Mucosa of descending colon (tissue), 3 donors: Measurements from ENCODE around the gene ABCA2. TPM values are rescaled to one million over a fixed set of nuclear protein-coding genes. Genes with fewer than 3 reads are reported as not detected.
"Not testable (repeated sequence)": the region's sequence is repeated elsewhere in the genome, so short reads cannot be mapped to it uniquely, and the experiment has no call there.

Experiments used
- ATAC-seq: fragments of 200-7000 bp; cut with Tn5 transposase; one replicate; pipeline ENCODE4 v1.9.1; 2020; ENCODE audit warnings: mild to moderate bottlenecking, moderate library complexity
- DNase-seq, 3 donors: peaks; one replicate each; pipeline ENCODE4 v3.0.0-alpha.2; 2020
- H3K36me3 ChIP-seq: fragments of 200-600 bp; one replicate; pipeline ENCODE4 v1.8.0; 2021; ENCODE audit warnings: low read depth, mild to moderate bottlenecking
- H3K4me1 ChIP-seq: fragments of 200-600 bp; one replicate; pipeline ENCODE4 v1.8.0; 2021; ENCODE audit warnings: low read depth, mild to moderate bottlenecking
- H3K4me3 ChIP-seq: fragments of 200-600 bp; one replicate; pipeline ENCODE4 v1.8.0; 2021; ENCODE audit warnings: mild to moderate bottlenecking
- H3K9me3 ChIP-seq: fragments of 200-600 bp; one replicate; pipeline ENCODE4 v1.8.0; 2021; ENCODE audit warnings: mild to moderate bottlenecking
- CTCF ChIP-seq: fragments of 200-600 bp; IDR thresholded peaks from one replicate; pipeline ENCODE4 v1.8.0; 2022; ENCODE audit warnings: antibody characterized with exemption, mild to moderate bottlenecking
- intact Hi-C, 2 donors: fragments of 100-400 bp; cut with DNase I in 1 of 2; cut with micrococcal nuclease in 1 of 2; formaldehyde crosslinking; loops; one replicate each; pipeline versions ENCODE4 v1.11.0 to v1.11.1; 2022; cut with DNase I, micrococcal nuclease
- total RNA-seq, 3 donors: library from RNA; stranded (reverse); fragmentation: NEBNext Ultra II Directional in 2 of 3; extraction: Animal tissue kit (Norgen Biotek cat#: 25700) in 2 of 3; gene quantifications; one replicate each; pipeline versions ENCODE4 v1.2.1 to v1.2.4, GENCODE V29; 2021 to 2023
- donor health status: DM: no; HTN: no; CAD: no; lungs with moderate emphysema.
- donor health status: DM: no; HTN: no; CAD: no.
- donor health status: DM: no; HTN: yes; CAD: no.

The ABCA2 gene
- total RNA-seq, 3 donors from 2014 or later: 20.1 to 77.2 (median 48.0) TPM

GRCh38 chr9:137035507-137035834 is 7.4 kb upstream of the ABCA2 start:
- Histone ChIP-seq H3K4me1 (peaks cover 20% of the 10 kb centered on the region), H3K9me3 (no peaks in the 10 kb centered on the region), H3K36me3 (no peaks in the 10 kb centered on the region), H3K4me3 (no peak overlapping the region)
- intact Hi-C loops: no loop called here
- ATAC-seq (no peak), DNase-seq (no peak)
- TF ChIP-seq CTCF: no peak

- Histone ChIP-seq H3K36me3 (no peaks in the 10 kb centered on the region), H3K4me1 (peaks cover 23% of the 10 kb centered on the region), H3K9me3 (no peaks in the 10 kb centered on the region), H3K4me3 (no peak overlapping the region)
- TF ChIP-seq CTCF: peak; percentile 90
- peak; percentile 90 for ATAC-seq
- intact Hi-C loops: loop anchor here in 1 of 2 donors (5.0 kb wide), 1 partner anchor 253 kb away; no protein-coding TSS in a partner anchor
- DNase-seq: peak; percentile 80 to 93 (median 91)
These were observed 6.9 kb upstream of the ABCA2 start for GRCh38 chr9:137034709-137035506.

- intact Hi-C loops: loop anchor here in 1 of 2 donors (5.0 kb wide), 1 partner anchor 252 kb away; no protein-coding TSS in a partner anchor
- DNase-seq (peak in 2 of 3 donors; percentile 69 to 85), ATAC-seq (peak; percentile 64)
- peaks cover 30% of the 10 kb centered on the region for H3K4me1 ChIP-seq
- no peak for TF ChIP-seq CTCF
- no peaks in the 10 kb centered on the region for H3K9me3 ChIP-seq
- no peaks in the 10 kb centered on the region for H3K36me3 ChIP-seq
- no peak overlapping the region for H3K4me3 ChIP-seq
These were observed 6.1 kb upstream of the ABCA2 start for GRCh38 chr9:137034039-137034708.

GRCh38 chr9:137033481-137033880 is 5.4 kb upstream of the ABCA2 start:
- H3K9me3 ChIP-seq, H3K4me3 ChIP-seq, DNase-seq, ATAC-seq, H3K36me3 ChIP-seq: not testable (repeated sequence)
- intact Hi-C loops: loop anchor here in 1 of 2 donors (5.0 kb wide), 1 partner anchor 251 kb away; no protein-coding TSS in a partner anchor
- H3K4me1 ChIP-seq: peaks cover 37% of the 10 kb centered on the region

GRCh38 chr9:137032858-137033257 is 4.8 kb upstream of the ABCA2 start:
- no peaks in the 10 kb centered on the region for H3K36me3 ChIP-seq
- ATAC-seq: no peak
- H3K9me3 ChIP-seq: no peaks in the 10 kb centered on the region
- H3K4me1 ChIP-seq: peaks cover 38% of the 10 kb centered on the region
- intact Hi-C loops: loop anchor here in 1 of 2 donors (5.0 kb wide), 1 partner anchor 251 kb away; no protein-coding TSS in a partner anchor
- peak in 1 of 3 donors; percentile 76 for DNase-seq
- no peak for TF ChIP-seq CTCF
- no peak overlapping the region for H3K4me3 ChIP-seq
